ENCODE data around the gene CGB5. TPM values are rescaled to one million over a fixed set of nuclear protein-coding genes. Genes with fewer than 3 reads are reported as not detected.
"Not testable (repeated sequence)": the region's sequence is repeated elsewhere in the genome, so short reads cannot be mapped to it uniquely, and the experiment has no call there.

The CGB5 gene
- total RNA-seq, 1 donor from 2014 or later, result not detected

- intact Hi-C loops (cut with DNase I), result no loop called here
- DNase-seq, result no peak
- peak; percentile 65 for ATAC-seq (ENCODE audit: poor library complexity)
Observed at GRCh38 chr19:49073514-49074378, 30.1 kb downstream of the CGB5 start.

- DNase-seq (peak; percentile 83), ATAC-seq (ENCODE audit: poor library complexity) (peak; percentile 69)
- intact Hi-C loops (cut with DNase I), result not testable (repeated sequence)
Observed at GRCh38 chr19:49074869-49075268, 31.2 kb downstream of the CGB5 start.

GRCh38 chr19:49080392-49080791 lies 36.7 kb downstream of the CGB5 start:
- DNase-seq (no peak), ATAC-seq (ENCODE audit: poor library complexity) (no peak)
- intact Hi-C loops (cut with DNase I), result no loop called here

GRCh38 chr19:49081273-49081672 lies 37.6 kb downstream of the CGB5 start:
- intact Hi-C loops (cut with DNase I), result no loop called here
- DNase-seq (no peak), ATAC-seq (ENCODE audit: poor library complexity) (no peak)

GRCh38 chr19:49084206-49085019 lies 40.8 kb downstream of the CGB5 start:
- intact Hi-C loops (cut with DNase I), result no loop called here
- no peak for DNase-seq
- no peak for ATAC-seq (ENCODE audit: poor library complexity)

GRCh38 chr19:49085020-49085867 lies 41.6 kb downstream of the CGB5 start, which contains the start of gene SNRNP70:
Gene SNRNP70, plus strand, starts transcription at chr19:49085451. Its CDS starts 964 bp downstream, at chr19:49086415.
- ATAC-seq (ENCODE audit: poor library complexity) (peak; percentile 98), DNase-seq (peak; percentile 100)
- intact Hi-C loops (cut with DNase I), result no loop called here

- intact Hi-C loops (cut with DNase I), result no loop called here
- ATAC-seq (ENCODE audit: poor library complexity), result no peak
- DNase-seq, result no peak
Observed at GRCh38 chr19:49085868-49086232, 42.2 kb downstream of the CGB5 start.

GRCh38 chr19:49086296-49086695 lies 42.6 kb downstream of the CGB5 start:
- intact Hi-C loops (cut with DNase I), result no loop called here
- ATAC-seq (ENCODE audit: poor library complexity), result no peak

GRCh38 chr19:49091391-49092038 lies 47.9 kb downstream of the CGB5 start:
- intact Hi-C loops (cut with DNase I), result no loop called here
- ATAC-seq (ENCODE audit: poor library complexity), result no peak

More at GRCh38 chr19:49086296-49086695, 42.6 kb downstream of the CGB5 start:
- DNase-seq, result no peak

GRCh38 chr19:49092686-49093085 lies 49.0 kb downstream of the CGB5 start:
- intact Hi-C loops (cut with DNase I), result no loop called here
- DNase-seq (no peak), ATAC-seq (ENCODE audit: poor library complexity) (no peak)

More at GRCh38 chr19:49091391-49092038, 47.9 kb downstream of the CGB5 start:
- DNase-seq, result no peak

Small RNAs within 50 kb of the gene (microRNA-seq; reads per million reads assigned to microRNA genes)
- gene MIR6798, result not detected

Other genes starting within 250 kb of the CGB5 start
- gene BCAT2, start 232.8 kb upstream of the CGB5 start, total RNA-seq, result 59.5 TPM
- gene HSD17B14, start 207.4 kb upstream of the CGB5 start, total RNA-seq, result 1.9 TPM
- gene PLEKHA4, start 175.2 kb upstream of the CGB5 start, total RNA-seq, result 17.7 TPM
- gene PPP1R15A, start 171.4 kb upstream of the CGB5 start, total RNA-seq, result 60.4 TPM
- gene TULP2, start 145.1 kb upstream of the CGB5 start, total RNA-seq, result not detected
- 237 TPM for gene NUCB1, start 143.5 kb upstream of the CGB5 start, total RNA-seq
- gene DHDH, start 110.1 kb upstream of the CGB5 start, total RNA-seq, result not detected
- 21.5 TPM for gene BAX, start 89.0 kb upstream of the CGB5 start, total RNA-seq
- gene FTL, start 78.5 kb upstream of the CGB5 start, total RNA-seq, result 748 TPM
- 100 TPM for gene GYS1, start 50.5 kb upstream of the CGB5 start, total RNA-seq
- 41.7 TPM for gene RUVBL2, start 50.0 kb upstream of the CGB5 start, total RNA-seq
- not detected for gene LHB, start 26.8 kb upstream of the CGB5 start, total RNA-seq
- not detected for gene CGB3, start 19.5 kb upstream of the CGB5 start, total RNA-seq
- gene CGB2, start 12.0 kb upstream of the CGB5 start, total RNA-seq, result not detected
- gene CGB1, start 7.0 kb upstream of the CGB5 start, total RNA-seq, result not detected
- gene CGB8, start 5.3 kb downstream of the CGB5 start, total RNA-seq, result not detected
- not detected for gene CGB7, start 13.9 kb downstream of the CGB5 start, total RNA-seq
- 0.48 TPM for gene NTF4, start 21.0 kb downstream of the CGB5 start, total RNA-seq
- 0.86 TPM for gene KCNA7, start 28.9 kb downstream of the CGB5 start, total RNA-seq
- gene SNRNP70, start 41.6 kb downstream of the CGB5 start, total RNA-seq, result 105 TPM
- gene LIN7B, start 70.5 kb downstream of the CGB5 start, total RNA-seq, result 21.3 TPM
- gene C19orf73, start 75.3 kb downstream of the CGB5 start, total RNA-seq, result 1.3 TPM
- 5.0 TPM for gene PPFIA3, start 75.7 kb downstream of the CGB5 start, total RNA-seq
- gene HRC, start 111.5 kb downstream of the CGB5 start, total RNA-seq, result 878 TPM
- gene TRPM4, start 113.9 kb downstream of the CGB5 start, total RNA-seq, result 24.8 TPM

Measured in Right ventricle myocardium superior (tissue), 1 donor.